Thoracic aorta (tissue), 2 donors: ENCODE results near the gene LRMDA. TPM values are rescaled to one million over a fixed set of nuclear protein-coding genes. Genes with fewer than 3 reads are reported as not detected.

Experiments used
- ATAC-seq: fragments of 150-250 bp; one replicate; pipeline ENCODE4 v1.8.0; 2017; ENCODE audit warnings: low read depth; ENCODE audit not compliant: insufficient number of reproducible peaks, low FRiP score
- DNase-seq: peaks from one replicate; pipeline ENCODE4 v3.0.0-alpha.2; 2020; ENCODE audit warnings: low spot score
- H3K27ac ChIP-seq, 2 donors: fragments of 200-600 bp; sonication (generic); 1 replicate in 1 of 2; 2 replicates in 1 of 2; pipeline ENCODE4 v1.5.1; 2016; ENCODE audit warnings: mild to moderate bottlenecking in 2 of 2, moderate library complexity in 2 of 2
- H3K27me3 ChIP-seq: fragments of 200-600 bp; sonication (generic); replicated peaks from 2 replicates; pipeline ENCODE4 v1.6.0; 2016; ENCODE audit warnings: mild to moderate bottlenecking; ENCODE audit not compliant: insufficient read depth
- H3K36me3 ChIP-seq: fragments of 200-600 bp; sonication (generic); one replicate; pipeline ENCODE4 v1.5.1; 2016
- H3K4me1 ChIP-seq, 2 donors: fragments of 200-600 bp; sonication (generic); 1 replicate in 1 of 2; 2 replicates in 1 of 2; pipeline versions ENCODE4 v1.5.1 to v1.6.0; 2016; ENCODE audit warnings: low read depth in 2 of 2, mild to moderate bottlenecking in 1 of 2; ENCODE audit not compliant: control insufficient read depth in 1 of 2
- H3K4me3 ChIP-seq: fragments of 200-600 bp; sonication (generic); 2 replicates; pipeline ENCODE4 v1.5.1; 2016; ENCODE audit warnings: mild to moderate bottlenecking
- H3K9me3 ChIP-seq: fragments of 200-600 bp; sonication (generic); 2 replicates; pipeline ENCODE4 v1.5.1; 2016
- total RNA-seq, 2 donors: library from RNA; depleted of rRNA; stranded (reverse); fragments of >200 nt; gene quantifications; one replicate each; pipeline versions ENCODE4 v1.1.0 to v1.2.3, GENCODE V29; 2016
- TF ChIP-seq, protein P1 (sequence below): fragments of 200-600 bp; sonication (generic); IDR thresholded peaks from one replicate; pipeline ENCODE4 v1.5.1; 2019; ENCODE audit warnings: antibody characterized with exemption

The LRMDA gene
- total RNA-seq, 2 donors from 2014 or later = 8.3 to 36.6 TPM

DNA sequence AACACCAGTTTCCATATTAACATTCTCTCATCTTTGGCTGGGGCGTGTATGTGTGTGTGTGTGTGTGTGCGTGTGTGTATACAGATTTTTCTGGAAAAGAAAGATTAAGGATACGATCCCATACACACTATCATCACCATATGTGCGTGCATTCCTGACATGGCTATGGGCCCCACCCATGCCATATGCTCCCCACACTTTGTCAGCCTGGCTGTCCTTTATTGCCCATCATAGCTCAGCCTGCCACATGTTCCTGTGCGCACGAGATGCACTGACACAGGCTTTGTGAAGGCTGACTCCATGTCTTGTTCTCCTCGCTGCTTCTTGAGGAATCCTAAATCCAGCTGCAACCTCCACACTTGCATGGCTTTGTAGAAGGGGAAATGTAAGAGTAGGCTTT, 984.1 kb downstream of the LRMDA start:
- no peak overlapping the region for H3K27ac ChIP-seq
- TF ChIP-seq, protein P1, sequence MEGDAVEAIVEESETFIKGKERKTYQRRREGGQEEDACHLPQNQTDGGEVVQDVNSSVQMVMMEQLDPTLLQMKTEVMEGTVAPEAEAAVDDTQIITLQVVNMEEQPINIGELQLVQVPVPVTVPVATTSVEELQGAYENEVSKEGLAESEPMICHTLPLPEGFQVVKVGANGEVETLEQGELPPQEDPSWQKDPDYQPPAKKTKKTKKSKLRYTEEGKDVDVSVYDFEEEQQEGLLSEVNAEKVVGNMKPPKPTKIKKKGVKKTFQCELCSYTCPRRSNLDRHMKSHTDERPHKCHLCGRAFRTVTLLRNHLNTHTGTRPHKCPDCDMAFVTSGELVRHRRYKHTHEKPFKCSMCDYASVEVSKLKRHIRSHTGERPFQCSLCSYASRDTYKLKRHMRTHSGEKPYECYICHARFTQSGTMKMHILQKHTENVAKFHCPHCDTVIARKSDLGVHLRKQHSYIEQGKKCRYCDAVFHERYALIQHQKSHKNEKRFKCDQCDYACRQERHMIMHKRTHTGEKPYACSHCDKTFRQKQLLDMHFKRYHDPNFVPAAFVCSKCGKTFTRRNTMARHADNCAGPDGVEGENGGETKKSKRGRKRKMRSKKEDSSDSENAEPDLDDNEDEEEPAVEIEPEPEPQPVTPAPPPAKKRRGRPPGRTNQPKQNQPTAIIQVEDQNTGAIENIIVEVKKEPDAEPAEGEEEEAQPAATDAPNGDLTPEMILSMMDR = no peak

GRCh38 chr10:76416642-76417041, 985.2 kb downstream of the LRMDA start:
- TF ChIP-seq, protein P1 = no peak
- DNase-seq (no peak), ATAC-seq (no peak)
- Histone ChIP-seq H3K4me1 (peaks cover 0 to 2% of the 10 kb centered on the region in 2 donors), H3K9me3 (no peaks in the 10 kb centered on the region), H3K36me3 (no peaks in the 10 kb centered on the region), H3K27ac (no peak overlapping the region), H3K4me3 (no peak overlapping the region), H3K27me3 (no peaks in the 10 kb centered on the region)

More for the DNA sequence above, 984.1 kb downstream of the LRMDA start:
- Histone ChIP-seq H3K4me3 (no peak overlapping the region), H3K4me1 (peaks cover 0 to 5% of the 10 kb centered on the region in 2 donors), H3K36me3 (no peaks in the 10 kb centered on the region), H3K9me3 (no peaks in the 10 kb centered on the region), H3K27me3 (no peaks in the 10 kb centered on the region)
- DNase-seq = no peak
- ATAC-seq = no peak

DNA sequence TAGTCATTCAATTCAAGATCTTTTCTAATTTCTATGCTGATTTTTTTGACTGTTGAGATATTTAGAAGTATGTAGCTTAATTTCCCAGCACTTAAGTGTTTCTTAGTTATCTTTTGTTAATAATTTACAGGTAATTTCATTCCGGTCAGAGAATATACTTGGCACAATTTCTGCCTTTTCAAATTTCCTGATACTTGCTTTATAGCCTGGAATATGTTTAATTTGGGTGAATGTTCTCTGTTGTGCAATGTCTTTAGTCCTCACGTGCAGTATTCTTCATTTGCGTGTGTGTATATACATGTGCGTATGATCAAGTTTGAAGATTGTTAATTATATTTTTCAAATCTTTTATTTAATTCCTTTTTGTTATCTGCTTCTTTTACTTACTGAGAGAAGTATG, 989.3 kb downstream of the LRMDA start:
- DNase-seq = no peak
- H3K27me3 ChIP-seq = no peaks in the 10 kb centered on the region
- H3K9me3 ChIP-seq = no peaks in the 10 kb centered on the region
- H3K4me1 ChIP-seq = no peaks in the 10 kb centered on the region
- no peak for ATAC-seq
- no peaks in the 10 kb centered on the region for H3K36me3 ChIP-seq
- H3K27ac ChIP-seq = no peak overlapping the region
- no peak overlapping the region for H3K4me3 ChIP-seq
- TF ChIP-seq, protein P1 = no peak

DNA sequence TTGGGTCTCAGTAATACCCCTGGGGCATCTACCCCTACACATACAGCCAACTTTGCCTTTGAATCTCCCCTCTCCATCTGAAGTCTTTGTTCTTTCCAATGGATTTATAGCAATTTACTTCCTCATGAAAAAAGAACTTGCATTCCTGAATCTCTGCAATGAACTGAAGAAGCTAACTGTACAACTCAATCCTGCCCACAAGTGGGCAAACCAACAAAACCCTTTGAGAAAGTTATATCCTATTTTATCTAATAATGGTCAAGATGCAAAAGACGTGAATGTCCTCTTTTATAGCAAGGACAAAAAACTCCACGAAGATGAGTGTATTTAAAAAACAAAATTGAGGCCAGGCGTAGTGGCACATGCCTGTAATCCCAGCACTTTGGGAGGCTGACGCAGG, 991.3 kb downstream of the LRMDA start:
- H3K9me3 ChIP-seq = no peaks in the 10 kb centered on the region

GRCh38 chr10:76428551-76429367, 997.3 kb downstream of the LRMDA start:
- TF ChIP-seq, protein P1 = no peak
- DNase-seq (no peak), ATAC-seq (no peak)
- Histone ChIP-seq H3K27ac (peak overlapping the region; percentile 81 to 93), H3K9me3 (no peaks in the 10 kb centered on the region), H3K4me3 (peak overlapping the region; percentile 38), H3K4me1 (peaks cover 26 to 58% of the 10 kb centered on the region in 2 donors), H3K27me3 (no peaks in the 10 kb centered on the region), H3K36me3 (no peaks in the 10 kb centered on the region)

More for the DNA sequence above, 991.3 kb downstream of the LRMDA start:
- DNase-seq (no peak), ATAC-seq (no peak)
- no peaks in the 10 kb centered on the region for H3K27me3 ChIP-seq
- no peaks in the 10 kb centered on the region for H3K36me3 ChIP-seq
- no peak overlapping the region for H3K4me3 ChIP-seq
- TF ChIP-seq, protein P1 = no peak
- no peak overlapping the region for H3K27ac ChIP-seq
- H3K4me1 ChIP-seq = peaks cover 0 to 4% of the 10 kb centered on the region in 2 donors
